ENCODE results near the gene PTH2. TPM values are rescaled to one million over a fixed set of nuclear protein-coding genes. Genes with fewer than 3 reads are reported as not detected.

Gene PTH2
- total and polyA plus RNA-seq, 4 experiments from 2014 or later, result not detected

- ChIA-PET CTCF (ENCODE audit: partially characterized antibody) (interaction anchor here (0.6 to 1.7 kb wide), 6 partner anchors 9 to 321 kb away, joined by 3 to 8 read pairs (median 3); no protein-coding TSS in a partner anchor), POLR2A (ENCODE audit: partially characterized antibody) (interaction anchor here (1.1 to 1.9 kb wide), 2 partner anchors 15 to 25 kb away, joined by 4 to 7 read pairs; partner anchors contain the start of gene PTH2)
- Histone ChIP-seq H3K27me3 (ENCODE audit: insufficient read depth, low read length) (no peaks in the 10 kb centered on the region), H3K9me3 (ENCODE audit: control insufficient read depth in 1 of 2, low read length in 2 of 2) (no peaks in the 10 kb centered on the region), H3K4me1 (ENCODE audit: insufficient read depth, low read length) (peaks cover 21% of the 10 kb centered on the region), H3K27ac (ENCODE audit: low read depth, low read length) (no peak overlapping the region), H3K36me3 (ENCODE audit: insufficient read depth, low read length) (no peaks in the 10 kb centered on the region), H3K4me3 (ENCODE audit: low read length in 2 of 2) (no peak overlapping the region)
- no peak for DNase-seq
- H3K27me3 Mint-ChIP-seq, result peaks cover 0 to 3% of the 10 kb centered on the region in 2 donors
- H3K9me3 Mint-ChIP-seq, result no peaks in the 10 kb centered on the region
- intact Hi-C loops (cut with micrococcal nuclease), result no loop called here
- peak overlapping the region in 3 of 7 donors; percentile 13 to 67 (median 42) for H3K27ac Mint-ChIP-seq
- H3K4me1 Mint-ChIP-seq, result peaks cover 10 to 23% (median 17%) of the 10 kb centered on the region in 4 donors
- H3K4me3 Mint-ChIP-seq, result no peak overlapping the region
- H3K36me3 Mint-ChIP-seq, result no peaks in the 10 kb centered on the region
These were observed 26.3 kb downstream of the PTH2 start for GRCh38 chr19:49396738-49397505.

GRCh38 chr19:49395581-49396407, 27.4 kb downstream of the PTH2 start:
- peaks cover 15 to 28% (median 22%) of the 10 kb centered on the region in 4 donors for H3K4me1 Mint-ChIP-seq
- no peak overlapping the region for H3K27ac Mint-ChIP-seq
- DNase-seq, result peak in 1 of 5 donors; percentile 8
- ChIA-PET CTCF (ENCODE audit: partially characterized antibody) (interaction anchor here (0.6 to 3.2 kb wide), 7 partner anchors 14 to 322 kb away, joined by 3 to 12 read pairs (median 3); partner anchors contain the start of gene SLC17A7), POLR2A (ENCODE audit: partially characterized antibody) (interaction anchor here (1.9 kb wide), 1 partner anchor 26 kb away, joined by 7 read pairs; the partner anchor contains the start of gene PTH2)
- H3K4me3 Mint-ChIP-seq, result no peak overlapping the region
- no peaks in the 10 kb centered on the region for H3K36me3 Mint-ChIP-seq
- H3K27me3 ChIP-seq (ENCODE audit: insufficient read depth, low read length), result no peaks in the 10 kb centered on the region
- peaks cover 0 to 3% of the 10 kb centered on the region in 2 donors for H3K27me3 Mint-ChIP-seq
- H3K9me3 ChIP-seq (ENCODE audit: control insufficient read depth in 1 of 2, low read length in 2 of 2), result no peaks in the 10 kb centered on the region
- no peak overlapping the region for H3K4me3 ChIP-seq (ENCODE audit: low read length in 2 of 2)
- peaks cover 26% of the 10 kb centered on the region for H3K4me1 ChIP-seq (ENCODE audit: insufficient read depth, low read length)
- H3K9me3 Mint-ChIP-seq, result no peaks in the 10 kb centered on the region
- no peaks in the 10 kb centered on the region for H3K36me3 ChIP-seq (ENCODE audit: insufficient read depth, low read length)
- no peak overlapping the region for H3K27ac ChIP-seq (ENCODE audit: low read depth, low read length)
- intact Hi-C loops (cut with micrococcal nuclease), result no loop called here

GRCh38 chr19:49393881-49394280, 29.4 kb downstream of the PTH2 start:
- CTCF ChIA-PET (ENCODE audit: partially characterized antibody), result interaction anchor here (1.1 to 5.0 kb wide), 6 partner anchors 13 to 82 kb away, joined by 5 to 57 read pairs (median 12); partner anchors contain the start of genes FLT3LG and SLC17A7
- DNase-seq, result peak in 1 of 5 donors; percentile 27
- Mint-ChIP-seq H3K4me3 (no peak overlapping the region), H3K27ac (no peak overlapping the region), H3K4me1 (peaks cover 15 to 30% (median 22%) of the 10 kb centered on the region in 4 donors), H3K9me3 (no peaks in the 10 kb centered on the region), H3K36me3 (no peaks in the 10 kb centered on the region), H3K27me3 (peaks cover 0 to 3% of the 10 kb centered on the region in 2 donors)
- H3K27me3 ChIP-seq (ENCODE audit: insufficient read depth, low read length), result no peaks in the 10 kb centered on the region
- no peak overlapping the region for H3K27ac ChIP-seq (ENCODE audit: low read depth, low read length)
- POLR2A ChIA-PET (ENCODE audit: partially characterized antibody), result interaction anchor here (0.8 to 1.5 kb wide), 5 partner anchors 15 to 77 kb away, joined by 3 to 7 read pairs (median 3); partner anchors contain the start of gene PIH1D1
- H3K4me1 ChIP-seq (ENCODE audit: insufficient read depth, low read length), result peaks cover 26% of the 10 kb centered on the region
- H3K4me3 ChIP-seq (ENCODE audit: low read length in 2 of 2), result no peak overlapping the region
- intact Hi-C loops (cut with micrococcal nuclease), result no loop called here
- no peaks in the 10 kb centered on the region for H3K9me3 ChIP-seq (ENCODE audit: control insufficient read depth in 1 of 2, low read length in 2 of 2)
- no peaks in the 10 kb centered on the region for H3K36me3 ChIP-seq (ENCODE audit: insufficient read depth, low read length)

- Histone ChIP-seq H3K4me1 (ENCODE audit: insufficient read depth, low read length) (peaks cover 21% of the 10 kb centered on the region), H3K27me3 (ENCODE audit: insufficient read depth, low read length) (no peaks in the 10 kb centered on the region), H3K36me3 (ENCODE audit: insufficient read depth, low read length) (no peaks in the 10 kb centered on the region), H3K4me3 (ENCODE audit: low read length in 2 of 2) (no peak overlapping the region), H3K9me3 (ENCODE audit: control insufficient read depth in 1 of 2, low read length in 2 of 2) (no peaks in the 10 kb centered on the region), H3K27ac (ENCODE audit: low read depth, low read length) (no peak overlapping the region)
- DNase-seq, result peak; percentile 76 to 80 (median 78)
- CTCF ChIA-PET (ENCODE audit: partially characterized antibody), result interaction anchor here (0.6 to 5.0 kb wide), 22 partner anchors 10 to 287 kb away, joined by 3 to 57 read pairs (median 6); partner anchors contain the start of genes FLT3LG, GFY, PIH1D1 and PTH2
- Mint-ChIP-seq H3K4me1 (peaks cover 8 to 24% (median 11%) of the 10 kb centered on the region in 4 donors), H3K9me3 (peaks cover 0 to 1% (median 0%) of the 10 kb centered on the region in 8 donors), H3K36me3 (no peaks in the 10 kb centered on the region), H3K27ac (peak overlapping the region in 6 of 7 donors; percentile 9 to 85 (median 60)), H3K27me3 (no peaks in the 10 kb centered on the region), H3K4me3 (no peak overlapping the region)
- intact Hi-C loops (cut with micrococcal nuclease), result loop anchor here (1.0 kb wide), 4 partner anchors 52 to 289 kb away; no protein-coding TSS in a partner anchor
- POLR2A ChIA-PET (ENCODE audit: partially characterized antibody), result interaction anchor here (0.5 to 2.8 kb wide), 12 partner anchors 14 to 81 kb away, joined by 3 to 20 read pairs (median 4); partner anchors contain the start of genes ALDH16A1, FLT3LG and PIH1D1
These were observed 31.5 kb downstream of the PTH2 start for GRCh38 chr19:49391581-49392399.

GRCh38 chr19:49390929-49391359, 32.3 kb downstream of the PTH2 start:
- H3K27ac Mint-ChIP-seq, result no peak overlapping the region
- peaks cover 0 to 1% (median 0%) of the 10 kb centered on the region in 8 donors for H3K9me3 Mint-ChIP-seq
- no peaks in the 10 kb centered on the region for H3K27me3 Mint-ChIP-seq
- Histone ChIP-seq H3K27me3 (ENCODE audit: insufficient read depth, low read length) (no peaks in the 10 kb centered on the region), H3K9me3 (ENCODE audit: control insufficient read depth in 1 of 2, low read length in 2 of 2) (no peaks in the 10 kb centered on the region), H3K4me3 (ENCODE audit: low read length in 2 of 2) (no peak overlapping the region), H3K4me1 (ENCODE audit: insufficient read depth, low read length) (peaks cover 21% of the 10 kb centered on the region), H3K27ac (ENCODE audit: low read depth, low read length) (no peak overlapping the region), H3K36me3 (ENCODE audit: insufficient read depth, low read length) (no peaks in the 10 kb centered on the region)
- H3K4me1 Mint-ChIP-seq, result peaks cover 8 to 24% (median 11%) of the 10 kb centered on the region in 4 donors
- H3K36me3 Mint-ChIP-seq, result no peaks in the 10 kb centered on the region
- ChIA-PET POLR2A (ENCODE audit: partially characterized antibody) (interaction anchor here (0.7 to 2.8 kb wide), 10 partner anchors 15 to 97 kb away, joined by 3 to 20 read pairs (median 6); partner anchors contain the start of genes FLT3LG and PIH1D1), CTCF (ENCODE audit: partially characterized antibody) (interaction anchor here (0.6 to 5.0 kb wide), 17 partner anchors 9 to 287 kb away, joined by 3 to 57 read pairs (median 5); partner anchors contain the start of genes FLT3LG, GFY, PIH1D1 and PTH2)
- no peak for DNase-seq
- intact Hi-C loops (cut with micrococcal nuclease), result no loop called here
- H3K4me3 Mint-ChIP-seq, result no peak overlapping the region
